Activated CD8-positive, alpha-beta memory T cell treated with anti-CD3 and anti-CD28 coated beads for 4 hours (primary cell): ENCODE data around the gene KCNIP1.

Experiments
- DNase-seq, 2 donors: peaks; one replicate each; pipeline ENCODE4 v3.0.0-alpha.2; 2020; ENCODE audit warnings: low read depth in 2 of 2

The KCNIP1 gene

GRCh38 chr5:170483701-170484458, 19.9 kb upstream of the KCNIP1 start:
- DNase-seq = no peak

GRCh38 chr5:170484459-170484831, 19.4 kb upstream of the KCNIP1 start:
- DNase-seq = no peak

- no peak for DNase-seq
Observed at GRCh38 chr5:170484847-170485615, 18.8 kb upstream of the KCNIP1 start.

GRCh38 chr5:170485616-170485911, 18.3 kb upstream of the KCNIP1 start:
- DNase-seq = no peak

- no peak for DNase-seq
Observed at GRCh38 chr5:170486371-170486770, 17.4 kb upstream of the KCNIP1 start.

GRCh38 chr5:170488570-170488969, 15.2 kb upstream of the KCNIP1 start:
- DNase-seq = no peak

GRCh38 chr5:170489199-170489598, 14.6 kb upstream of the KCNIP1 start:
- no peak for DNase-seq

- no peak for DNase-seq
Observed at GRCh38 chr5:170490381-170490780, 13.4 kb upstream of the KCNIP1 start.

- DNase-seq = no peak
Observed at GRCh38 chr5:170491479-170491878, 12.3 kb upstream of the KCNIP1 start.

- no peak for DNase-seq
Observed at GRCh38 chr5:170493028-170493820, 10.6 kb upstream of the KCNIP1 start.

- DNase-seq = no peak
Observed at GRCh38 chr5:170494041-170494440, 9.8 kb upstream of the KCNIP1 start.

- DNase-seq = no peak
Observed at GRCh38 chr5:170495825-170496661, 7.8 kb upstream of the KCNIP1 start.

GRCh38 chr5:170496662-170497028, 7.2 kb upstream of the KCNIP1 start:
- no peak for DNase-seq

GRCh38 chr5:170497311-170498038, 6.3 kb upstream of the KCNIP1 start:
- no peak for DNase-seq

- DNase-seq = no peak
Observed at GRCh38 chr5:170498811-170499351, 4.9 kb upstream of the KCNIP1 start.

GRCh38 chr5:170499621-170500020, 4.2 kb upstream of the KCNIP1 start:
- no peak for DNase-seq

- DNase-seq = no peak
Observed at GRCh38 chr5:170501361-170501760, 2.5 kb upstream of the KCNIP1 start.

GRCh38 chr5:170501931-170502330, 1.9 kb upstream of the KCNIP1 start:
- DNase-seq = no peak

GRCh38 chr5:170504616-170505266, 921 bp downstream of the KCNIP1 start:
- DNase-seq = no peak

- DNase-seq = no peak
Observed at GRCh38 chr5:170508036-170508435, 4.2 kb downstream of the KCNIP1 start.
